H4 (cell line): ENCODE measurements around the gene BAIAP2L1. TPM values are rescaled to one million over a fixed set of nuclear protein-coding genes. Genes with fewer than 3 reads are reported as not detected.
A peak's percentile ranks its signal among the peaks of the same experiment; 100 is the strongest.

Source experiments
- DNase-seq: peaks from one replicate; pipeline ENCODE4 v3.0.0-alpha.2; 2015; ENCODE audit warnings: low spot score
- total RNA-seq: library from RNA; depleted of rRNA; stranded (reverse); fragments of >200 nt; shearing (Covaris generic); gene quantifications from 2 replicates; pipeline ENCODE4 v1.2.3, GENCODE V29; 2014

The BAIAP2L1 gene
- total RNA-seq, 1 experiment from 2014 or later, result 23.8 TPM

GRCh38 chr7:98278936-98279335, 122.0 kb downstream of the BAIAP2L1 start:
- no peak for DNase-seq

GRCh38 chr7:98278408-98278807, 122.5 kb downstream of the BAIAP2L1 start:
- DNase-seq, result no peak

GRCh38 chr7:98276241-98276761, 124.6 kb downstream of the BAIAP2L1 start:
- no peak for DNase-seq

GRCh38 chr7:98267303-98267702, 133.6 kb downstream of the BAIAP2L1 start:
- no peak for DNase-seq

GRCh38 chr7:98266840-98267239, 134.1 kb downstream of the BAIAP2L1 start:
- no peak for DNase-seq

GRCh38 chr7:98265841-98266271, 135.0 kb downstream of the BAIAP2L1 start:
- DNase-seq, result no peak

GRCh38 chr7:98257701-98258100, 143.2 kb downstream of the BAIAP2L1 start:
- DNase-seq, result no peak

- no peak for DNase-seq
Observed at GRCh38 chr7:98256431-98256830, 144.5 kb downstream of the BAIAP2L1 start.

- DNase-seq, result no peak
Observed at GRCh38 chr7:98254951-98255610, 145.8 kb downstream of the BAIAP2L1 start.

GRCh38 chr7:98254516-98254915, 146.4 kb downstream of the BAIAP2L1 start:
- no peak for DNase-seq

GRCh38 chr7:98252425-98253054, 148.3 kb downstream of the BAIAP2L1 start:
- no peak for DNase-seq

- DNase-seq, result peak; percentile 95
Observed at GRCh38 chr7:98251601-98252424, 149.1 kb downstream of the BAIAP2L1 start, which contains the start of gene TECPR1. Gene TECPR1 (minus strand): TSS chr7:98252232. CDS start chr7:98246146, 6,086 bp downstream.

- no peak for DNase-seq
Observed at GRCh38 chr7:98251231-98251600, 149.7 kb downstream of the BAIAP2L1 start.

- no peak for DNase-seq
Observed at GRCh38 chr7:98250789-98251188, 150.1 kb downstream of the BAIAP2L1 start.

GRCh38 chr7:98249106-98249505, 151.8 kb downstream of the BAIAP2L1 start:
- DNase-seq, result no peak

GRCh38 chr7:98248156-98248555, 152.7 kb downstream of the BAIAP2L1 start:
- DNase-seq, result no peak

- DNase-seq, result no peak
Observed at GRCh38 chr7:98244871-98245270, 156.0 kb downstream of the BAIAP2L1 start.

GRCh38 chr7:98242934-98243333, 158.0 kb downstream of the BAIAP2L1 start:
- DNase-seq, result no peak

- no peak for DNase-seq
Observed at GRCh38 chr7:98242342-98242741, 158.5 kb downstream of the BAIAP2L1 start.

- DNase-seq, result no peak
Observed at GRCh38 chr7:98241674-98242241, 159.1 kb downstream of the BAIAP2L1 start.
